ENCODE measurements around the gene PDILT.
A peak's percentile ranks its signal among the peaks of the same experiment; 100 is the strongest.

PDILT gene

DNA sequence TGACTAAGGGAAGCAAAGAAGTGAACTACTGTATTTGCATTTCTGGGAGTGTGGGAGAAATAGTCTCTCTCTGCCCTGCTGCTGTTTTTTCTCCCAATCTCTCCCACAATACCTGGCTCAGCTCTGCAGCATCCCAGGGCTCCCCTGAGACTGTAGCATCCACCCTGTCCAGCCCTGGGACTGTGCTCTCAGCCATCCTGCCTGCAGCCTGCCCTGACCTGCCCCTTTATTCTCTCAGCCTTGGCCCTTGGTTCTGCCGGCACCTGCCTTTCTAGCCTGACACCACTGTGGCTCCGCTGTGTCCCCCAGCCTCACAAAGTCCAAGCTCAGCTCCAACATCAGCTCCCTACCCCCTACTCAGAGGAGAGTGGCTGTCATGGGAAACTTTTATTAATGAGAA is 1.9 kb downstream of the PDILT start:
- no peak for DNase-seq (ENCODE audit: low spot score)

DNA sequence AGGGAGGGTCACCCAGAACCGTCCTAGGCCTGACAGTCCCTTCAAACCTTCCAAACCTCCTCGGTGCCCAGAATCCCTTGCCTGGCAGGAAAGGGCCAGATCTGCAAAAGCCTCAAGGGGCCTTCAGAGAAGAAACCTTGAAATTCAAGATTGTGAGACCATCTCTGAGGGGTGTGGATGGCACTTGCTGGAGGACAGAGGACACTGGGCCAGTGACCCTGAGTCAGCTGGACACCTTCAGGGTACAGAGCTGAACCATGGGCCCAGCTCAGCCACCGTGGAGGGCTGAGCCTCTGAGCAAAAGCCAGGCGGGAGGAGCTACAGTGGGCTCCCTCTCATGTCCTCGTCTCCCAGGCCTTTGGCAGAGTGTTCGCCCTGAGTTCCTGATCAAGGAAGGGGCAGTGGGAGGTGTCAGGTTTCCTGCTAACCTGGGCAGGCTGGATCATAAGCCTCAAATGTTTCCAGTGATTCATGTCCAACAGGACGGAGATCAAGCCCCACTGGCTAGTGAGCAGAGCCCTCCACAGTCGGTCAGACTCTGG is 3.0 kb downstream of the PDILT start:
- no peak for DNase-seq (ENCODE audit: low spot score)

DNA sequence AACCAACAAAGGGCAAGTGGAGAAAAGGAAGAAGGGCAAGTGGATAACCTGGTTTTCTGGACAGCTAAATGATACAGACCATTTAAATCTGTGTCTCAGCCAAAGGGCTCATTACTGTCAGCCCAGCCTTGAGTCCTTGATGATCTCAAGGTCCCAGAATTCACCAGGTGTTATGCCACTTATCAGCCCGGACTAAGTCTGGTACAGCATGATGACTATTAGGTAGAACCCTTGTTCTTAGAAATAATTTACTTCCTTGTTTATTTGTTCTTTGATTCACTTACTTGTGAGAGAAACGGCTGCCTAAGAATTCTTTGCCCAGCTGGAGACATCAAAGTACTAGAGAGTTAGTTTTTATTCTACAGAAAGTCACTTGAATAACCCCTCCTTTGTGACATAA is 3.5 kb downstream of the PDILT start:
- DNase-seq (ENCODE audit: low spot score): no peak

DNA sequence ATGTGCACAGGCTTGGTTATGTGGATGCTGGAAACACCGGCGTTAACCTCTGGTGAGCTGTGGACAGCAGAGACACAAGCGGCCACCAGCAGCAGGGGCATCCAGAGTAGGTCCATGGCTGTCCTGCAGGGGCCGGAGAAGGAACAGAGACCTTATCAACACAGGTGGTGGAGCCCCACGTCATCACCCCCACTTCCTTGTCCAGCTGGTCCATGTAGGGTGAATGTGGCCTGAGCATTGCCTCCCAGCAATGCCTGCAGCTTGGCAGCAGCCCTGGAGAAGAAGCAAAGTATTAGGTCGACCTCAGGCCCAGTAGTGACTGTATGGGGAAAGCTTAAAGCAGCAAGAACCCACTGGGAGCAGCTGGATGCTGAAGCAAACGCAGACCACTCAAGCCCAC is 5.4 kb downstream of the PDILT start:
- DNase-seq (ENCODE audit: low spot score): no peak

DNA sequence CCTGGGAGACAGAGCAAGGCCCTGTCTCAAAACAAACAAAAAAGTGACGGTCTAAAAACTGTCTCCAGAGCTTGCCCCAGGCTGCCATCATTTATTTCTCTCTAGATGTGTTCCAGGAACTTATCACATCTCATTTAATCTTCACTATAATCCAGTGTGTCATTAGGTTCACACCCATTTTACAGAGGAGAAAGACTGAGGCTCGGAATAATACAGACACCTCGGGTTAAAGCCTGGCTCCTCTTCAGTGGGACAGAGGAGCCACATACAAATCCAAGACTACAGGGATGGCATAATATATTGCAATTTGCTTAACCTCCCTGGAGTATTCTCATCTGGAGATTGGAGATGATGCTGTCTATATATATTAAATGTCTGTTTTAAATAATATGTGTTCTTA is 5.9 kb downstream of the PDILT start:
- no peak for DNase-seq (ENCODE audit: low spot score)

DNA sequence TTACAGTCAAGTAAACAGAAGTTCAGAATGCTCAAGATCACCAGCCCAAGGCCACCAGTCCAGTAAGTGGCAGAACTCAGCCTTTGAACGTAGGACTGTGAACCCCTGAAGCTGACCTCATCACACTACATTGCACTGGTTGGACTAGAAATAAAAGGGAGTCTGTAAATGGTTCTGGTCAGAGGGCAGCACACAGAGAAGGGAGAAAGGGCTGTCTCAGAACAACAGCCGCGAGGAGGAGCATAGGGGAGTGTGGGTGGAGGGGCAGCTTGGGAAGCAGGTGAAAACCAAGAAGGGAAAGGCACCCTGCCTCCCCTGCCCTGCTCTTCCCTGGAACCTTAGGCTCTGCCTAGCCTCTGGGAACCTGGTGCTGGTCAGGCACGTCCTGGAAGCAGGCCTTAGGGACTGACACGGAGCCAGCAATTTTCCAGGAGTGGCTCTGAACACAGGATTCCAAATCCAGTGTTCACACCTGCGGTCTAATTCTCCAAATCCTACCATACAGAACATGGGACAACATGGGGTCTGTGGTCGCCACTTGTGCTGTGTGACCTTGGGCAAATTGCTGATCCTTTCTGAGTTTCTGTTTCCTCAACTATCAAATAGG is 7.0 kb downstream of the PDILT start:
- DNase-seq (ENCODE audit: low spot score): no peak

DNA sequence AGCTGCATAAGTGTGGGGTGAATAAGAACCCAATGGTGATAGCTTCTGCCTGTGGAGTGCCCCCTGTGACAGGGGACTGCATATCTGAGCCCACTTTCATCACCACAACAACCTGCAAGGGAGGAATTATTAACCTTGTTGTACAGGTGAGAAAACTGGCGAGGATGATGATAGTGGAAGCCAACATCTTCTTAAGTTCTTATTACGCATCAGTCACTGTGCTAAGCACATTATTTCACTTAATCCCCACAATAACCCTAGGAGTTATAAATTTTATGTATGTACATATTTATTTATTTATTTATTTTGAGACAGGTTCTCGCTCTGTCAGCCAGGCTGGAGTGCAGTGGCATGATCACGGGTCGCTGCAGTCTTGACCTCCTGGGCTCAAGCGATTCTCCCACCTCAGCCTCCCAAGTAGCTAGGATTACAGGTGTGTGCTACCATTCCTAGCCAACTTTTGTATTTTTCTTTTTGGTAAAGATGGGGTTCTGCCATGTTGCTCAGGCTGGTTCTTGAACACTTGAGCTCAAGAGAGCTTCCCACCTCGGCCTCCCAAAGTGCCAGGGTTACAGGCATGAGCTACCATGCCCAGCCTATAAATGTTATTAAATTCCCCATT is 7.6 kb downstream of the PDILT start:
- no peak for DNase-seq (ENCODE audit: low spot score)

DNA sequence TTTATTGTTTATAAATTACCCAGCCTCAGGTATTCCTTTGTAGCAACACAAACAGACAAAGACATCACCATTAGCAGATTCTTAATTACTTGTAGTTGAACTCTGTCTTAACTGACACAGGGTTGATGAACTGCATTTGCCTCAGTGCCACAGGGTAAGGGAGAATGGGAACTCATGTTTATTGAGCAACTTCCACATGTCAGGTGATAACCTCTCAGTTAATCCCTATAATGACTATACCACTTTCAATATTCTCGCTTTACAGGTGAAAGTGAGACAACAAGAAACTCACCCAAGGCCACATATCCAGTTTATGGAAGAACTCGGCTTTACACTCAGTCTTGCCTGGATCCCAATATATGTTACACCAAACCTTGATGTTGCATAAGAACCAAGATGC is 8.6 kb downstream of the PDILT start:
- DNase-seq (ENCODE audit: low spot score): no peak

DNA sequence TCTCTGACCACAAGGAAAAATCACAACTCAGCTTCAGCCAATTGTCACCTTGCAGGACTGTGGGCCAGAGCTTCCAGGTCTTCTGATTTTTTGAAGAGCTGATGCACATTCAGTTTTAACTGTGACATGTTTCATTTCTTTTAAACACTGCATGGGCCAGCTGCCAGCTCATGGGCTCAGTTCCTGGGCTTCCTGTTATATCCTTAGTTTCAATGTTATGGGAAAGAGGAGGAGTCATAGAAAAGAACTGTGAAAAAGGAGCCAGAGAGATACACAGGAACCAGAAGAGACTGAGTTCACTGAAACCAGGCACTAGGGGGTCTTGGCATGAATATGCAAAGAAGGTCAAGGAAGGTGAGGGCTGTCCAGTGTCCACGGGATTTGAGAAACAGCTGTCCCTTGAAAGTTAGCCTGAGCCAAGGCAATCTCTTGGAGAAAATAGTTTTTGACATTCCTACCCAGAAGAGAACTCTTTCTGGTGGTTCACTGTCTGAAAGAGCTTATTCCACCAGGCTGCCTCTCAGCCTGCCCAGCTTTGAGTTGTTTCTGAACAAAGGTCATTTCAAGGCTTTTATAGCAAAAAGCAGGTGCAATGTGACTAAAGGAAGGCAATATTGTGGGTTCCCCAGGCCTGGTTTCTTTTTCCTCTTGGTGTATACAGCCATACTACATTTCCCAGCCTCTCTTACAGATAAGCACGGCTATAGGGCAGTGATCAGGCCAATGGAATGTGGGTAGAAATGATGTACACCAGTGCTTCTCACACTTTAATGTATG is 10.5 kb downstream of the PDILT start:
- DNase-seq (ENCODE audit: low spot score): no peak

DNA sequence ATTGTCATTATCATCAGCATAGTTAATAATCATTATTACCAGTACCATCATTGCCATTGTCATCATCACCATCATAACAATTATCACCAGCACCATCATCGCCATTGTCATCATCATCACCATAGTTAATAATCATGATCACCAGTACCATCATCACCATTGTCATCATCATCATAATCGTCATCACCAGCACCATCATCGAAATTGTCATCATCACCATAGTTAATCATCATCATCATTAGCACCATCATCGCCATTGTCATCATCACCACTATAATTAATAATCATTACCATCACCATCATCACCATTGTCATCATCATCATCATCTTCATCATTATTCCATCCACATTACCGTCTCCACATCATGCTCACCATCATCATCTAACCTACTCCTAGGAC is 13.5 kb downstream of the PDILT start:
- no peak for DNase-seq (ENCODE audit: low spot score)

DNA sequence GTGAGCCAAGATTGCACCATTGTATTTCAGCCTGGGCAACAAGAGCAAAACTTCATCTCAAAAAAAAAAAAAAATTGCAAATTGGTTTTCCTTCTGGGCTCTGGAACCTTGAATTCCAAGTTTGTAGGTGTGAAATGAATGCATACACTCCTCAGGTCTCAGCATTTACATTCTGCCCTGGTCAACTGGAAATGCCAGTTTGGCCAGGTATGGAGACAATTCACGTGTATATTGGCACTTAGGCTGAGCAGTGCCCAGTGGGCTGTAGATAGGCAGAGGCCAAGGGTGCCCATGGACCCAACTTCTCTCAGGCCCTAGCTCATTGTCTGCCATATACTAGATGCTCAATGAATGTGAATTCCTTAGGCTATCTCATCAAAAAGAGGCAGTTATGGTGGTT is 15.7 kb downstream of the PDILT start:
- no peak for DNase-seq (ENCODE audit: low spot score)

DNA sequence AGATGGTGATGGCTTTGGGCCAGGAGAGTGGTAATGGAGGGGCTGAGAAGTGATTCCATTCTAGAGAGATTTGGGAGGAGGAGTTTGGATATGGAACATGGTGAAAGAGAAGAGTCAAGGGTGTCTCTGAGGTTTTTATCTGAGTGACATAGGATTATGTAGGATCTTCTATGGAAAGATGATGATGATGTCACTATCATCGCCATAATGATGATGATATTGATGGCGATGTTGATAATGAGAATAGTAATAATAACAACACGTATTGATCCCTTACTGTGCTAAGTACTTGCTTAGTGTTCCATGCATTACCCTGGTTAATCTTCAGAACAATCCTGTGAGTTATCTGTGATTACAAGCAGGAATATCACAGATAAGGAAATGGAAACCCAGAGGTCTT is 16.6 kb downstream of the PDILT start:
- DNase-seq (ENCODE audit: low spot score): no peak

DNA sequence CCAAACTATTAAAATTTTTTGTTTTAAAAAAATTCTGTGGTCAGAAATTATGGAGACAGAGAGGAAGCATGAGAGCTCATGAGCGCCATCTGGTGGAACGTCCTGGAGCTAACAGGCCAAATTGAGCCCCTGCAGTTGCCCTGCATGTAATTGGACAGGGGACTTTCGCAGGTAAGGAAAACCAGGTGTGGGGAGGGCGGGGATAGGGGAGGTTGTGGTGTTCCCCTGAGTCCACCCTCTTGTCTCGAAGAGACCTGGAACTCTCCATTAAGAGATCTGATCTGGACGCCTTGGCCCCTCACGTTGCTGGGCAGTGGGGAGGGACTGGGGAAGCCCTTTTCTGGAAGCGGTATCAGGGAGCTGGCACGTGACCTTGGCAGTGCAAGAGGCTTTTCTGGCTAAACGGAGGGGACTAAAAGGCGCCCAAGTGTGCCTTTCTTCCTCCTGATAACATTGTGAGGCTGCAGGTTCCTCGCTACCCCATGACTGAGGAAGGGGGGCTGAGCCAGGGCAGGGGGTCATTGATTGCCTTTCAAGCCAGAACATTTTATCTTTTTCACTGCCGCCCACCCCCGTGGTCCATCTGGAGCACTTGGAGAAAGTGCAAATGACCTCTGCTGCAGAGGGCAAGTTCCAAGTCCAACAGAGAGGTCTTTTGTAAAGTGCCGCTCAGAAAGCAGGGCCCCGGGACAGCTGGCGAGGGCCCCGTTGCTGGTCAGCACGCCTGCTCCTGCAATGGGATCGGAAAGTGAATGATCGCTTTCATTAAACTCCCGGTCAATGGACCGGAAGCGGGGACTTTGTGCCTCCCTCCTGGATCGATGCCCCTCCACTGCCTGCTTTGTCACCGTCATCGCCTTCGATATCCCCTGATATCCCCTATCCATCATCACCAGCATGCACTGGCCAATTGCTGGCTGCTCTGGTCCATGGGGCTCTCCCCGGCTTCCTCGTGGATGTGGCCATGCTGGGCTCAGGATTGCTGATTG is 18.4 kb downstream of the PDILT start:
- peak; percentile 55 for DNase-seq (ENCODE audit: low spot score)

DNA sequence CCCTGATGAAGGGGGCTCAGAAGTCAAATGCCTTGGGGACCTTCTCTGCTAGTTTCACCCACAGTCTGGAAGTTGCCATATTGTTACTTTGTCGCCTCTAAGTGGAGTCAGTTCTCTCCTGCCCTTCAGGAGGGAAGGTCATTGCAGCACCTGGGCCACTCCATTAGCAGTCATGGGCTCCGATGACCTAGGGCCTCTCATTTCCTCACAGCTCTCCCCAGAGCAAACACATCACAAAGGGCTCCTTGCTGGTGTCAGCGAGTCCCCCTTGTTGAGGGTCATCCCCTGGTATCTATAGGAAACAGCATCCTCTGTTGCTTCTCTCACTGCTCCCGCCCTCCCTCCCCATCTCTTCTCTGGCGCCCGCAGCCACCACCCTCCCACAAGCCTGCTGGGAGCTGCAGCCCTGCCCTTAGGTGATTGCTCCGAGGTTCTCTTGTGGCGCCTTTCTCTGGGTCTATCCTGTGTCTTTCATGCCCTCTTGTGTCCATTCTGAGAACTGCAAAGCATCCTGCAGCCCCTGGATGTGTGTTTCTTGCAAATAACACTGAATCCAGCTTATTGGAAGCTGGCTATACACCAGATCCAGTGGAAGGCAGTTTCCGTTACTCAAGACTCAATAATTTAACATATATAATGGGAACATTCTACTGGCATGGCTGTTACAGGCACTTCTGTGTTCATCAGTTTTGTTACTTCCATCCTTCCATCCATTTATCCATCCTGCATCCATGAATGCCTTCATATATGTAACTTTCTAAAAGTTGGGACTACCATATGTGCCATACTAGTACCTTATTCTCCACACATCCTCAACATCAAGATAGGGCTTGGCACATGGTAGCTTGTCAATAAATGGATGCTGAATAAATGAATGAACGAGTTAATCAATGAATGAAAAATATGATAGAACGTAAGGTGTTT is 21.2 kb downstream of the PDILT start:
- DNase-seq (ENCODE audit: low spot score): peak; percentile 35

DNA sequence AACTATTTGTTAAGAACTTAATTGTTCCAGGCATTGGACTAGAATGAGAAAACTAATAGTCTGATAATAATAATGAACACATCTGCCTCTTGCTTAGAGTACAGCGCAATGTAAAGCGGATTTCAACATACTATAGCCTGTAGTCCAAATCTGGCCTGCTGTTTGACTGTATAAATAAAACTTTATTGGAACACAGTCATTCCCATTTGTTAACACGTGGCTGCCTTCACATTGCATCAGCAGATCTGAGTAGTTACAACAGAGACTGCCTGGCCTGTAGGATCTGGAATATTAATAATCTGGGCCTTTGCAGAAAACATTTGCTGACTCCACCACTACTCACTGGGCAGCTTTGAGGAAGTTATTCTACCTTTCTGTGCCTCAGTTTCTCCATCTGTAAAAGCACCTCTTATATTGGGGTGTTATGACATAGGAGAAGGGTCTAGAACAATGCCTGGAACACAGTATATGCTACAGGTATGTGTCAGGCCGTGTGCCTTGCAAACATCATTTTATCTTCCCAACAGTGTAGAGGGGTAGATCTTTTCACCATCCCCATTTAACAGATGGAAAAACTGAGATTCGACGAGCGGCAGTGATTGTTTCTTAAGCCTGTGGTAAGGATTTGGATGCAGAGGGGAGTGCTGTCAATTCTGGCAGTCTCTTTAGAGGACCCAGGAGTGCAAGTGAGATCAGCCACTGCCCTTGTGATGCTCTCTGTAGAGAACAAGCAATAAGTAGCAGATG is 22.2 kb downstream of the PDILT start:
- no peak for DNase-seq (ENCODE audit: low spot score)

DNA sequence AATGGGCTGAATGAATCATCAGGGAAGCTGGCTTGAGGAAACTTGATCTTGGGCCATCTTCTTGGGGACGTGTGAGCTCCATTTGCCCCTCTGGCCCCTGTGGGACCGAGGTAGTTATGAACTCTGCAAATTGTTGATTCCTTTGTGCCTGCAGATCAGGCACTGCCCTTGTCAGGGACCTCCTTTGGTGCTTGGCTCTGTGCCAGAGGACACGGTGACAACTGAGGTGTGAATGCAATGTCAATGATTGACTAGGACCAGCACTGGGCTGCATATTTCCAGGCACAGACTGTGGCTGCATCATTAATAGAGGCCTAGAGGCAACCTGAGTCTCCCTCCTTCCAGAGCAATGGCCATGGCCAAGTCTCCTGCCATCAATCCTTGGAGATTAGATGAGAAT is 23.8 kb downstream of the PDILT start:
- no peak for DNase-seq (ENCODE audit: low spot score)

DNA sequence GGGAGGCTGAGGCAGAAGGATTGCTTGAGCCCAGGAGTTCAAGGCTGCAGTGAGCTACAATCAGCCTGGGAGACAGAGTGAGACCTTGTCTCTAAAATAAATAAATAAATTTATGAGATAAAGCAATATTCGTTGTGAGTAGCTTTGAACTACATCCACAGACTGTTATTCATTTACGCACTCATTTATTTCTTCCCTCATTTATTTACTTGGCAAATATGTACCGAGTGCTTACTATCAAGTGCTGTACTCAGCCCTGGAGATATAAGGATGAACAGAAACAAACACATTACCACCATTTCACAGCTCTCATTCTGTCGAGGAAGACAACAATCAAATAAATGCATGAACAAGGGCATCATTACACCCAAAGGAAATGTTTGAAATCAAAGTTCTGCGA is 27.4 kb downstream of the PDILT start:
- DNase-seq (ENCODE audit: low spot score): no peak

DNA sequence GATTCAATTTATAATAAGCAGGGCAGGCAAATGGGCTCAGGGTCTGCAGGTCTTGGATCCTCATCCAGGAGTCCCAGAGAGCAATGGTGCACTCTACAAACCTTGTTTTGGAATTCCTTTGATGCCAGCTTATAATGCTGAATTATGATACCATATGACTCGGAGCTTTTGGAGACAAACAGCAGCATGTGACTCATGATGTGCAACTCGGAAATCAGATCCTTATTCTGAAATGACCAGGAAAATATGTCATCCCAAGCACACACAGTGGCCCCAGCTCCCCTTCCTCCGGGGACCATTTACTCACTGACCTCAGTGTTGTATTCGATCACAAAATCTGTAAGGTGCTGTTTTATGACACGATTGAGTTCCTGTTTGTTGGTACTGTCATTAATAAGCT is 31.8 kb downstream of the PDILT start:
- no peak for DNase-seq (ENCODE audit: low spot score)

DNA sequence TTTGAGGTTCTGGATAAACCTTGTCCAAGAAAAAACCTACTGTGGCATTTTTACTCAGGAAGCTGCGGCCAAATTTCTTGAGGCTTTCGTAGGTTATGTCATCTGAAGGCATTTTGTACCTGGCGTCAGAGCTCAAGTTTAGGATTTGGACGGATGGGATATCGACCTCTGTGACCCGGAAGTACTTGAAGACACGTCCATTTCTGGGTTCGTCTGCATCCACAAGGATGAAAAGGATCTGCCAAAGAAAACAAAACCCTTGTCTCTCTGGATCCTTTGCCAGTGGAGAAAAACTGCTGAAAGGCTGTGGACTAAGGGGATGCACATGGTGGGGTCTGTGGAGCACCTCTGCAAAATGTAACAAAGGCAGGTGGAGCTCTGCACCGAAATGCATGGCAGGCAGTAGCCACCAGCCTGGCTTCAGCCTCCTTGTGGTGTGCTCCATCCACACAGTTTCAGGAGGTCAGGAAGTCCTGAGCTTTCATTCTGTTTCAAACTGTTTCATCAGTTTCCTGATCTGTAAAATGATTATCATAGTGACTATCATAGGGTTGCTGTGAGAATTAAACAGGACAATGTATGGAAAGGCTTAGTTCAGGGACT is 35.0 kb downstream of the PDILT start:
- no peak for DNase-seq (ENCODE audit: low spot score)

DNA sequence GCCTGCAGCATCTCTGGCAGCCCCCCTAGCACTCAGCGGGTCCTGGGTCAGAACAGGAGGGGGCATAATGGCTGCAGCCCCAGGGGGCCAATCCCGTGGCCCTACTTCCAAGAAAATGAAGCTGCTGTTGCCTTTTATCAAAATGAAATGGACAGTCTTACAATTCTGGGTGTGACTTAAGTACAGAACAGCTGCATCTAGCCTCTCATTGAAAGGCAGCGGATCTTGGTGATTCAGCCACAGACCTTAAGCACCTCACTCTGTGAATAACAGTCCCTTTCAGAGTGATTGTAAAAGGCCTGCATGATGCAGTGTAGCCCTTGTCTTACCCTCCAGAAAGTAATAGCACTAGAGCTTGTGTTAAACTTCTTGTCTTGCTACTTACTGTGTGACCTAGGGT is 40.5 kb downstream of the PDILT start:
- DNase-seq (ENCODE audit: low spot score): no peak
